Loucy (cell line): ENCODE results near the gene ERMN.

ENCODE experiments used
- H2AFZ ChIP-seq: fragments of 200-600 bp; sonication (generic); 2 replicates; pipeline ENCODE4 v1.6.0; 2016; ENCODE audit warnings: antibody characterized with exemption, mild to moderate bottlenecking, low read length, moderate library complexity
- H3F3A ChIP-seq: fragments of 200-600 bp; 2 replicates; pipeline ENCODE4 v1.6.0; 2016; ENCODE audit warnings: antibody characterized with exemption, low read depth, mild to moderate bottlenecking
- H3K27me3 ChIP-seq: fragments of 200-600 bp; sonication (generic); 2 replicates; pipeline ENCODE4 v1.6.1; 2014; ENCODE audit warnings: low read length, mild to moderate bottlenecking; ENCODE audit not compliant: insufficient read depth, poor library complexity, severe bottlenecking
- H3K36me3 ChIP-seq: fragments of 200-600 bp; sonication (generic); 2 replicates; pipeline ENCODE4 v1.6.1; 2016; ENCODE audit warnings: low read length; ENCODE audit not compliant: insufficient read depth
- H3K4me1 ChIP-seq: fragments of 200-600 bp; sonication (generic); 2 replicates; pipeline ENCODE4 v1.5.1; 2014; ENCODE audit warnings: low read length, mild to moderate bottlenecking; ENCODE audit not compliant: insufficient read depth, poor library complexity, severe bottlenecking
- H3K4me2 ChIP-seq: fragments of 200-600 bp; sonication (generic); 2 replicates; pipeline ENCODE4 v1.6.0; 2014; ENCODE audit warnings: antibody characterized with exemption, low read length, low read depth, mild to moderate bottlenecking; ENCODE audit not compliant: poor library complexity, severe bottlenecking
- H3K4me3 ChIP-seq: fragments of 200-600 bp; sonication (generic); 2 replicates; pipeline ENCODE4 v1.5.1; 2014; ENCODE audit warnings: low read length, mild to moderate bottlenecking, mixed read lengths; ENCODE audit not compliant: poor library complexity, severe bottlenecking
- H3K79me2 ChIP-seq: fragments of 200-600 bp; sonication (generic); 2 replicates; pipeline ENCODE4 v1.6.1; 2014; ENCODE audit warnings: low read length; ENCODE audit not compliant: insufficient read depth
- H3K9ac ChIP-seq: fragments of 200-600 bp; sonication (generic); 2 replicates; pipeline ENCODE4 v1.6.0; 2014; ENCODE audit warnings: mild to moderate bottlenecking, low read depth, low read length, moderate library complexity; ENCODE audit not compliant: poor library complexity, severe bottlenecking
- H3K9me2 ChIP-seq: fragments of 200-600 bp; sonication (generic); replicated peaks from 2 replicates; pipeline ENCODE4 v1.6.1; 2016; ENCODE audit warnings: low read depth, low read length, mixed read lengths
- H3K9me3 ChIP-seq: fragments of 200-600 bp; sonication (generic); 2 replicates; pipeline ENCODE4 v1.6.1; 2014; ENCODE audit warnings: mild to moderate bottlenecking, antibody characterized with exemption, low read length, low read depth; ENCODE audit not compliant: insufficient read depth
- H4K20me1 ChIP-seq: fragments of 200-600 bp; sonication (generic); 2 replicates; pipeline ENCODE4 v1.6.0; 2014; ENCODE audit warnings: antibody characterized with exemption, low read length, mild to moderate bottlenecking; ENCODE audit not compliant: insufficient read depth, poor library complexity, severe bottlenecking
- CTCF ChIP-seq: fragments of 200-600 bp; sonication (generic); conservative IDR thresholded peaks from 2 replicates; pipeline ENCODE4 v1.5.1; 2014; ENCODE audit warnings: mild to moderate bottlenecking, antibody characterized with exemption, low read length
- EZH2phosphoT487 ChIP-seq: fragments of 200-600 bp; IDR thresholded peaks from 2 replicates; pipeline ENCODE4 v1.6.1; 2018; ENCODE audit warnings: antibody characterized with exemption, mild to moderate bottlenecking, moderate library complexity, borderline replicate concordance

Gene ERMN

GRCh38 chr2:157326698-157327097 lies 1.1 kb upstream of the ERMN start:
- no peaks in the 10 kb centered on the region for H3K9me2 ChIP-seq

DNA sequence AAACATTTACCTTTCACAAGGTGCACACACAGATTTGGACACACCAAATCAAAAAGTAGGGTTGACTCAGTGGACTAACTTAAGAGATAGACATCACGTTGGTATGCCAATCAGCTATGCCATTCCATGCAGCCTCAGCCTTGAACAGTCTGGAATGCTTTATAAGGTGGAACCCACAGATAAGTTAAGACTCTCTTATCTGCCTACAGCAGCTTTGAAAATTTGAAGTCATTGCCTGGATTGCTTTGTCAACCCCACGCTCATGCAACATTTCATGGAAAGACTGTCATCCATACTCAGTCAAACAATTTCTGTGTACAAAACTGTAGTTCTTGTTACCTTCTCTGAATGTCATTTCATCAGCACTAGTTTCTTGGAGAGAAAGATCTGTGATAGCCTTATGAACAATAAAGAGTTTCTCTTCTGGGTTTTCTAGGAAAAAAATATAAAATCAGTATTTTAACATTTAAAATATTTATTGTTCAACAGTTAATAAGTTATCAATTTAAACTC lies 1.2 kb downstream of the ERMN start:
- Histone ChIP-seq H3K9me3 (no peaks in the 10 kb centered on the region), H4K20me1 (no peaks in the 10 kb centered on the region), H3K36me3 (no peaks in the 10 kb centered on the region), H3K4me3 (no peak overlapping the region), H3K27me3 (no peaks in the 10 kb centered on the region), H2AFZ (no peak overlapping the region), H3F3A (no peaks in the 10 kb centered on the region), H3K4me1 (no peaks in the 10 kb centered on the region), H3K79me2 (no peaks in the 10 kb centered on the region), H3K9me2 (no peaks in the 10 kb centered on the region), H3K9ac (no peak overlapping the region), H3K4me2 (no peak overlapping the region)
- no peak for TF ChIP-seq EZH2phosphoT487
- no peak for TF ChIP-seq CTCF

More at GRCh38 chr2:157326698-157327097, 1.1 kb upstream of the ERMN start:
- no peak overlapping the region for H3K9ac ChIP-seq
- H3K9me3 ChIP-seq = no peaks in the 10 kb centered on the region
- no peaks in the 10 kb centered on the region for H3F3A ChIP-seq
- no peak overlapping the region for H3K4me3 ChIP-seq
- H4K20me1 ChIP-seq = no peaks in the 10 kb centered on the region
- no peaks in the 10 kb centered on the region for H3K27me3 ChIP-seq
- no peak overlapping the region for H2AFZ ChIP-seq
- H3K4me1 ChIP-seq = no peaks in the 10 kb centered on the region
- H3K36me3 ChIP-seq = no peaks in the 10 kb centered on the region
- H3K79me2 ChIP-seq = no peaks in the 10 kb centered on the region
- H3K4me2 ChIP-seq = no peak overlapping the region
- TF ChIP-seq CTCF = no peak
- TF ChIP-seq EZH2phosphoT487 = no peak

DNA sequence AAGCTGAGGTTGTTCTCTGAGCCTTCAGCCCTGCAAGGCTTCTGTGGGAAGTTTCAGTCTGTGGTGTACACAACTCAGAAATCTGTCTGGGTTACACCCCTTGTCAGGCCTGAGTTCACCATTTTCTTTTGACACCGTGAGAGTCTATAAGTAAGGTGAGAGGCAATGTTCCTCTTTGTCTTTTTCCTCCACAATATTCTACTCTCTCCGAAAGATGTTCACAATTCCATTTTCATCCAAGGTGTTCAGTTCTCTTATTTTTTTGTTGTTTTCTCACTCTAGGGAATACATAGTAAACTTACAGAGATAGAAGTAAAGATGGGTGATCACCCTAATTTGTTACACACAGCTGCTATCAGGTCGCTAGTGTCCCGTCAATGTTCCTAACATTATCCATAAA lies 3.2 kb downstream of the ERMN start:
- Histone ChIP-seq H3K4me2 (no peak overlapping the region), H3K79me2 (no peaks in the 10 kb centered on the region), H3K36me3 (no peaks in the 10 kb centered on the region), H3K27me3 (no peaks in the 10 kb centered on the region), H2AFZ (no peak overlapping the region), H3K9me2 (no peaks in the 10 kb centered on the region), H4K20me1 (no peaks in the 10 kb centered on the region), H3K4me3 (no peak overlapping the region), H3F3A (no peaks in the 10 kb centered on the region), H3K9ac (no peak overlapping the region), H3K4me1 (no peaks in the 10 kb centered on the region), H3K9me3 (no peaks in the 10 kb centered on the region)
- TF ChIP-seq EZH2phosphoT487 (no peak), CTCF (no peak)
